ENCODE results near the gene COL21A1.

Gene COL21A1

GRCh38 chr6:56036916-56037600, 210.3 kb downstream of the COL21A1 start:
- no peak overlapping the region for H2BK5ac ChIP-seq (ENCODE audit: low read depth, low read length, poor library complexity, severe bottlenecking)
- no peak overlapping the region for H2BK15ac ChIP-seq (ENCODE audit: low read depth, poor library complexity, severe bottlenecking)
- H3K79me1 ChIP-seq (replicated peaks; ENCODE audit: low read length, poor library complexity, severe bottlenecking) = no peaks in the 10 kb centered on the region
- H2BK12ac ChIP-seq (ENCODE audit: low read length in 2 of 2) = no peak overlapping the region
- H3K4ac ChIP-seq (ENCODE audit: low read depth in 1 of 2, low read length in 2 of 2) = no peak overlapping the region
- H4K8ac ChIP-seq (ENCODE audit: low read length) = no peak overlapping the region
- no peak for DNase-seq
- no peak overlapping the region for H3K23ac ChIP-seq (ENCODE audit: low read length in 2 of 2)
- H4K91ac ChIP-seq (ENCODE audit: low read length) = no peak overlapping the region
- no peak overlapping the region for H3K18ac ChIP-seq (ENCODE audit: low read depth in 1 of 2, low read length in 2 of 2)
- H3K27me3 ChIP-seq (ENCODE audit: control insufficient read depth in 1 of 2, insufficient read depth in 1 of 2, low read length in 2 of 2) = no peaks in the 10 kb centered on the region
- no peak overlapping the region for H2BK120ac ChIP-seq (ENCODE audit: low read depth, low read length)
- H3K27ac ChIP-seq (ENCODE audit: low read length, poor library complexity, severe bottlenecking) = no peak overlapping the region
- H3K36me3 ChIP-seq (ENCODE audit: control insufficient read depth in 1 of 2, insufficient read depth in 2 of 2, low read depth in 1 of 2, low read length in 2 of 2) = no peaks in the 10 kb centered on the region
- no peak overlapping the region for H3K4me2 ChIP-seq (ENCODE audit: low read length, poor library complexity, severe bottlenecking)
- H2AK5ac ChIP-seq (ENCODE audit: low read length, severe bottlenecking) = no peak overlapping the region
- peaks cover 3% of the 10 kb centered on the region for H3K9me3 ChIP-seq (ENCODE audit: control insufficient read depth, low read length)
- no peak overlapping the region for H3K4me3 ChIP-seq (ENCODE audit: insufficient read depth in 1 of 2, low read depth in 1 of 2, low read length in 2 of 2)
- no peaks in the 10 kb centered on the region for H3K4me1 ChIP-seq (ENCODE audit: control insufficient read depth, insufficient read depth, low read depth, low read length)
- no peak overlapping the region for H3K14ac ChIP-seq (ENCODE audit: low read length in 2 of 2)
- no CpG with 5 or more reads among the region's 1 CpG for WGBS
- no peak overlapping the region for H2AFZ ChIP-seq (ENCODE audit: low read depth, low read length)
- no peak overlapping the region for H3K9ac ChIP-seq (ENCODE audit: low read length)

- Histone ChIP-seq H3K14ac (ENCODE audit: low read length in 2 of 2) (no peak overlapping the region), H3K9me3 (ENCODE audit: control insufficient read depth, low read length) (no peaks in the 10 kb centered on the region), H3K4me2 (ENCODE audit: low read length, poor library complexity, severe bottlenecking) (no peak overlapping the region), H2BK5ac (ENCODE audit: low read depth, low read length, poor library complexity, severe bottlenecking) (no peak overlapping the region), H3K23ac (ENCODE audit: low read length in 2 of 2) (no peak overlapping the region), H3K4me1 (ENCODE audit: control insufficient read depth, insufficient read depth, low read depth, low read length) (no peaks in the 10 kb centered on the region), H3K27me3 (ENCODE audit: control insufficient read depth in 1 of 2, insufficient read depth in 1 of 2, low read length in 2 of 2) (no peaks in the 10 kb centered on the region), H4K91ac (ENCODE audit: low read length) (no peak overlapping the region), H2BK15ac (ENCODE audit: low read depth, poor library complexity, severe bottlenecking) (no peak overlapping the region), H2BK120ac (ENCODE audit: low read depth, low read length) (no peak overlapping the region), H3K4me3 (ENCODE audit: insufficient read depth in 1 of 2, low read depth in 1 of 2, low read length in 2 of 2) (no peak overlapping the region), H3K36me3 (ENCODE audit: control insufficient read depth in 1 of 2, insufficient read depth in 2 of 2, low read depth in 1 of 2, low read length in 2 of 2) (no peaks in the 10 kb centered on the region), H3K27ac (ENCODE audit: low read length, poor library complexity, severe bottlenecking) (no peak overlapping the region), H3K9ac (ENCODE audit: low read length) (no peak overlapping the region), H3K4ac (ENCODE audit: low read depth in 1 of 2, low read length in 2 of 2) (no peak overlapping the region), H3K18ac (ENCODE audit: low read depth in 1 of 2, low read length in 2 of 2) (no peak overlapping the region), H3K79me1 (replicated peaks; ENCODE audit: low read length, poor library complexity, severe bottlenecking) (no peaks in the 10 kb centered on the region), H4K8ac (ENCODE audit: low read length) (no peak overlapping the region), H2AFZ (ENCODE audit: low read depth, low read length) (no peak overlapping the region), H2AK5ac (ENCODE audit: low read length, severe bottlenecking) (no peak overlapping the region), H2BK12ac (ENCODE audit: low read length in 2 of 2) (no peak overlapping the region)
- WGBS = 96% methylated on average over 2 of the region's 2 CpGs
- DNase-seq = no peak
Measured at GRCh38 chr6:56033401-56033800, 214.0 kb downstream of the COL21A1 start.

GRCh38 chr6:56032715-56033260, 214.6 kb downstream of the COL21A1 start:
- DNase-seq = no peak
- H3K79me1 ChIP-seq (replicated peaks; ENCODE audit: low read length, poor library complexity, severe bottlenecking) = no peaks in the 10 kb centered on the region
- no peaks in the 10 kb centered on the region for H3K27me3 ChIP-seq (ENCODE audit: control insufficient read depth in 1 of 2, insufficient read depth in 1 of 2, low read length in 2 of 2)
- H3K4me2 ChIP-seq (ENCODE audit: low read length, poor library complexity, severe bottlenecking) = no peak overlapping the region
- H2BK120ac ChIP-seq (ENCODE audit: low read depth, low read length) = no peak overlapping the region
- no peak overlapping the region for H2BK15ac ChIP-seq (ENCODE audit: low read depth, poor library complexity, severe bottlenecking)
- H3K14ac ChIP-seq (ENCODE audit: low read length in 2 of 2) = no peak overlapping the region
- H3K4me3 ChIP-seq (ENCODE audit: insufficient read depth in 1 of 2, low read depth in 1 of 2, low read length in 2 of 2) = no peak overlapping the region
- no peak overlapping the region for H2BK12ac ChIP-seq (ENCODE audit: low read length in 2 of 2)
- H2AFZ ChIP-seq (ENCODE audit: low read depth, low read length) = no peak overlapping the region
- no peak overlapping the region for H3K4ac ChIP-seq (ENCODE audit: low read depth in 1 of 2, low read length in 2 of 2)
- no peak overlapping the region for H3K27ac ChIP-seq (ENCODE audit: low read length, poor library complexity, severe bottlenecking)
- no peak overlapping the region for H2BK5ac ChIP-seq (ENCODE audit: low read depth, low read length, poor library complexity, severe bottlenecking)
- H3K23ac ChIP-seq (ENCODE audit: low read length in 2 of 2) = no peak overlapping the region
- no peak overlapping the region for H4K8ac ChIP-seq (ENCODE audit: low read length)
- H3K18ac ChIP-seq (ENCODE audit: low read depth in 1 of 2, low read length in 2 of 2) = no peak overlapping the region
- H3K4me1 ChIP-seq (ENCODE audit: control insufficient read depth, insufficient read depth, low read depth, low read length) = no peaks in the 10 kb centered on the region
- WGBS = 67% methylated on average over 1 of the region's 2 CpGs
- no peak overlapping the region for H2AK5ac ChIP-seq (ENCODE audit: low read length, severe bottlenecking)
- no peak overlapping the region for H4K91ac ChIP-seq (ENCODE audit: low read length)
- H3K9ac ChIP-seq (ENCODE audit: low read length) = no peak overlapping the region
- no peaks in the 10 kb centered on the region for H3K9me3 ChIP-seq (ENCODE audit: control insufficient read depth, low read length)
- H3K36me3 ChIP-seq (ENCODE audit: control insufficient read depth in 1 of 2, insufficient read depth in 2 of 2, low read depth in 1 of 2, low read length in 2 of 2) = no peaks in the 10 kb centered on the region

GRCh38 chr6:56027865-56028264, 219.5 kb downstream of the COL21A1 start:
- 92% methylated on average over 2 of the region's 2 CpGs for WGBS
- H3K18ac ChIP-seq (ENCODE audit: low read depth in 1 of 2, low read length in 2 of 2) = no peak overlapping the region

More at GRCh38 chr6:56027865-56028264, 219.5 kb downstream of the COL21A1 start:
- Histone ChIP-seq H3K14ac (ENCODE audit: low read length in 2 of 2) (no peak overlapping the region), H3K23ac (ENCODE audit: low read length in 2 of 2) (no peak overlapping the region), H3K4me2 (ENCODE audit: low read length, poor library complexity, severe bottlenecking) (no peak overlapping the region), H3K9ac (ENCODE audit: low read length) (no peak overlapping the region), H4K8ac (ENCODE audit: low read length) (no peak overlapping the region), H2AK5ac (ENCODE audit: low read length, severe bottlenecking) (no peak overlapping the region), H3K4me1 (ENCODE audit: control insufficient read depth, insufficient read depth, low read depth, low read length) (no peaks in the 10 kb centered on the region), H2BK15ac (ENCODE audit: low read depth, poor library complexity, severe bottlenecking) (no peak overlapping the region), H3K4ac (ENCODE audit: low read depth in 1 of 2, low read length in 2 of 2) (no peak overlapping the region), H2AFZ (ENCODE audit: low read depth, low read length) (no peak overlapping the region), H2BK120ac (ENCODE audit: low read depth, low read length) (no peak overlapping the region), H2BK5ac (ENCODE audit: low read depth, low read length, poor library complexity, severe bottlenecking) (no peak overlapping the region), H3K36me3 (ENCODE audit: control insufficient read depth in 1 of 2, insufficient read depth in 2 of 2, low read depth in 1 of 2, low read length in 2 of 2) (no peaks in the 10 kb centered on the region), H3K9me3 (ENCODE audit: control insufficient read depth, low read length) (no peaks in the 10 kb centered on the region), H4K91ac (ENCODE audit: low read length) (no peak overlapping the region), H3K27me3 (ENCODE audit: control insufficient read depth in 1 of 2, insufficient read depth in 1 of 2, low read length in 2 of 2) (no peaks in the 10 kb centered on the region), H3K4me3 (ENCODE audit: insufficient read depth in 1 of 2, low read depth in 1 of 2, low read length in 2 of 2) (no peak overlapping the region), H3K79me1 (replicated peaks; ENCODE audit: low read length, poor library complexity, severe bottlenecking) (no peaks in the 10 kb centered on the region), H3K27ac (ENCODE audit: low read length, poor library complexity, severe bottlenecking) (no peak overlapping the region), H2BK12ac (ENCODE audit: low read length in 2 of 2) (no peak overlapping the region)
- DNase-seq = no peak
